Testis (tissue), 3 donors: ENCODE data around the gene TOE1. TPM values are rescaled to one million over a fixed set of nuclear protein-coding genes. Genes with fewer than 3 reads are reported as not detected.

Experiments
- DNase-seq: peaks from one replicate; pipeline ENCODE4 v3.0.0-alpha.2; 2019
- H3K27ac ChIP-seq, 2 donors: fragments of 200-600 bp; sonication (generic); one replicate each; pipeline ENCODE4 v1.5.1; 2019
- H3K27me3 ChIP-seq: fragments of 200-600 bp; sonication (generic); one replicate; pipeline ENCODE4 v1.5.1; 2019
- H3K36me3 ChIP-seq: fragments of 200-600 bp; sonication (generic); one replicate; pipeline ENCODE4 v1.5.1; 2017; ENCODE audit warnings: low read depth; ENCODE audit errors: missing control alignments
- H3K4me1 ChIP-seq: fragments of 200-600 bp; sonication (generic); one replicate; pipeline ENCODE4 v1.5.1; 2019
- H3K4me3 ChIP-seq, 2 donors: fragments of 200-600 bp; sonication (generic); one replicate each; pipeline ENCODE4 v1.5.1; 2017 to 2019
- H3K9me3 ChIP-seq: fragments of 200-600 bp; sonication (generic); one replicate; pipeline ENCODE4 v1.5.1; 2017
- POLR2A ChIP-seq: fragments of 450-650 bp; IDR thresholded peaks from one replicate; pipeline ENCODE4 v1.6.1; 2017; ENCODE audit warnings: antibody characterized with exemption, mild to moderate bottlenecking, moderate library complexity
- WGBS, 2 donors: methylation state at CpG; one replicate each; pipeline ENCODE4 v1.1.5; 2018; 5-methylcytosine and 5-hydroxymethylcytosine counted together
- intact Hi-C: fragments of 100-400 bp; cut with DNase I; formaldehyde crosslinking; loops from one replicate; pipeline ENCODE4 v1.15.1; 2023; ENCODE audit warnings: low total_unique reads
- polyA plus RNA-seq: library from polyadenylated mRNA; stranded (reverse); fragments of 350-450 nt; fragmentation: Illumina TruSeq; extraction: RNeasy Lipid Tissue Mini Kit (QIAGEN cat#74804); gene quantifications from one replicate; pipeline ENCODE4 v1.2.3, GENCODE V29; 2014; ENCODE audit warnings: low read depth, low replicate concordance; ENCODE audit not compliant: insufficient read depth
- total RNA-seq, 2 donors: library from RNA; depleted of rRNA; stranded (reverse); fragments of >200 nt; gene quantifications; one replicate each; pipeline ENCODE4 v1.2.3, GENCODE V29; 2016
- TF ChIP-seq, protein P1 (sequence below), 3 experiments: fragments of 450-650 bp in 2 of 3; fragments of 200-600 bp in 1 of 3; sonication (generic) in 1 of 3; IDR thresholded peaks; one replicate each; pipeline ENCODE4 v1.5.1; 2016 to 2019; ENCODE audit warnings: antibody characterized with exemption in 3 of 3, mild to moderate bottlenecking in 2 of 3, moderate library complexity in 1 of 3

Gene TOE1
- total and polyA plus RNA-seq, 3 donors from 2014 or later = 16.3 to 48.3 (median 25.1) TPM

GRCh38 chr1:45375104-45376090 is 35.4 kb downstream of the TOE1 start:
- Histone ChIP-seq H3K4me1 (peaks cover 14% of the 10 kb centered on the region), H3K4me3 (no peak overlapping the region), H3K27ac (peak overlapping the region in 1 of 2 donors; percentile 61), H3K36me3 (no peaks in the 10 kb centered on the region), H3K9me3 (no peaks in the 10 kb centered on the region), H3K27me3 (no peaks in the 10 kb centered on the region)
- WGBS, 2 donors = 50 to 53% methylated on average over 3 of the region's 3 CpGs
- TF ChIP-seq, protein P1, sequence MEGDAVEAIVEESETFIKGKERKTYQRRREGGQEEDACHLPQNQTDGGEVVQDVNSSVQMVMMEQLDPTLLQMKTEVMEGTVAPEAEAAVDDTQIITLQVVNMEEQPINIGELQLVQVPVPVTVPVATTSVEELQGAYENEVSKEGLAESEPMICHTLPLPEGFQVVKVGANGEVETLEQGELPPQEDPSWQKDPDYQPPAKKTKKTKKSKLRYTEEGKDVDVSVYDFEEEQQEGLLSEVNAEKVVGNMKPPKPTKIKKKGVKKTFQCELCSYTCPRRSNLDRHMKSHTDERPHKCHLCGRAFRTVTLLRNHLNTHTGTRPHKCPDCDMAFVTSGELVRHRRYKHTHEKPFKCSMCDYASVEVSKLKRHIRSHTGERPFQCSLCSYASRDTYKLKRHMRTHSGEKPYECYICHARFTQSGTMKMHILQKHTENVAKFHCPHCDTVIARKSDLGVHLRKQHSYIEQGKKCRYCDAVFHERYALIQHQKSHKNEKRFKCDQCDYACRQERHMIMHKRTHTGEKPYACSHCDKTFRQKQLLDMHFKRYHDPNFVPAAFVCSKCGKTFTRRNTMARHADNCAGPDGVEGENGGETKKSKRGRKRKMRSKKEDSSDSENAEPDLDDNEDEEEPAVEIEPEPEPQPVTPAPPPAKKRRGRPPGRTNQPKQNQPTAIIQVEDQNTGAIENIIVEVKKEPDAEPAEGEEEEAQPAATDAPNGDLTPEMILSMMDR (IDR thresholded peaks at IDR 0.05) = no peak
- TF ChIP-seq POLR2A = no peak
- DNase-seq = no peak
- intact Hi-C loops = no loop called here

DNA sequence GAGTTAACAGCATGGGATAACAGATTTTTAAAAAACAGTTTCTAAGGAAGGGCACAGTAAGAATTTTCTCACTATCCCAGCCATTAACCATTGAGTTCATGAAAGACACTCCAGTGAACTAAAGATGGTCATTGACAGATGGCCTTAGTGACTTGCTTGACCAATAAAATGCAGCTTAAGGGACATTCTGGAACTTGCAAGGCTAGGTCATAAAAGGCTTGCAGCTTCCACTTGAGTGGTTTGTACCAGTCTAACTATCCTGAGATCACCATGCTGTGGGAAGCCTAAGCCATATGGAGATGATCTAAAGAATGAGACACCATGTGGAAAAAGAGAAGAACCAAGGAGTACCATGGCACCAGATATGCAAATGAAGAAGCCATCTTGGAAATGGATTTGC is 38.2 kb downstream of the TOE1 start:
- H3K4me1 ChIP-seq = peaks cover 14% of the 10 kb centered on the region
- H3K9me3 ChIP-seq = no peaks in the 10 kb centered on the region
- no peak overlapping the region for H3K4me3 ChIP-seq
- no peaks in the 10 kb centered on the region for H3K36me3 ChIP-seq
- TF ChIP-seq, protein P1 (IDR thresholded peaks at IDR 0.05) = no peak
- TF ChIP-seq POLR2A = no peak
- H3K27ac ChIP-seq = no peak overlapping the region
- intact Hi-C loops = no loop called here
- DNase-seq = no peak
- H3K27me3 ChIP-seq = no peaks in the 10 kb centered on the region

GRCh38 chr1:45379524-45379923 is 39.6 kb downstream of the TOE1 start:
- no peak overlapping the region for H3K27ac ChIP-seq
- no peaks in the 10 kb centered on the region for H3K36me3 ChIP-seq
- no peak overlapping the region for H3K4me3 ChIP-seq
- intact Hi-C loops = no loop called here
- H3K4me1 ChIP-seq = peaks cover 5% of the 10 kb centered on the region
- WGBS, 2 donors = 90% methylated on average over 6 of the region's 6 CpGs
- no peaks in the 10 kb centered on the region for H3K9me3 ChIP-seq
- DNase-seq = no peak
- no peaks in the 10 kb centered on the region for H3K27me3 ChIP-seq
- TF ChIP-seq, protein P1 (IDR thresholded peaks at IDR 0.05) = no peak
- no peak for TF ChIP-seq POLR2A

GRCh38 chr1:45380125-45380524 is 40.2 kb downstream of the TOE1 start:
- DNase-seq = no peak
- WGBS, 2 donors = 92 to 93% methylated on average over 4 of the region's 4 CpGs
- Histone ChIP-seq H3K36me3 (no peaks in the 10 kb centered on the region), H3K4me1 (peaks cover 5% of the 10 kb centered on the region), H3K4me3 (no peak overlapping the region), H3K9me3 (no peaks in the 10 kb centered on the region), H3K27me3 (no peaks in the 10 kb centered on the region), H3K27ac (no peak overlapping the region)
- intact Hi-C loops = no loop called here
- TF ChIP-seq, protein P1 (IDR thresholded peaks at IDR 0.05) = no peak
- no peak for TF ChIP-seq POLR2A
